ENCODE measurements around the gene MICU1.
"Not testable (repeated sequence)": the region's sequence is repeated elsewhere in the genome, so short reads cannot be mapped to it uniquely, and the experiment has no call there.

Gene MICU1

DNA sequence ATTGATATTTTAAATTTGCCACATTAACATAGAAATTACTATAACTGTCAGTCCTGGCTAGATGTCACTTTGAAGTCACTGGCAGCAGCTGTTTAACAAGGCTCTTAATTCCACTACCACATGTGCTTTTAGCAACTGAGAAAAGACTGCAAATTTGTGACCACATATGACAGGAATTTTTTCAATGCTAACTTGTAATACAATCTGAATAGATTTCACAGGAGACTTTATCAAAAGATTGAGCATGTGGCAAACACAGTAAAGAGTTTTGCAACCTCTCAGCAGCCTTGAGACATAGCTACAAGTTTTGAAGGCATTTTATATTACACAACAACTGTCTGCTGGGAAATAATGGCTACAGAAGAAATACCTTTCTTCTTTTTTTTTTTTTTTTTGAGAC is 73.0 kb downstream of the MICU1 start:
- DNase-seq, result no peak

DNA sequence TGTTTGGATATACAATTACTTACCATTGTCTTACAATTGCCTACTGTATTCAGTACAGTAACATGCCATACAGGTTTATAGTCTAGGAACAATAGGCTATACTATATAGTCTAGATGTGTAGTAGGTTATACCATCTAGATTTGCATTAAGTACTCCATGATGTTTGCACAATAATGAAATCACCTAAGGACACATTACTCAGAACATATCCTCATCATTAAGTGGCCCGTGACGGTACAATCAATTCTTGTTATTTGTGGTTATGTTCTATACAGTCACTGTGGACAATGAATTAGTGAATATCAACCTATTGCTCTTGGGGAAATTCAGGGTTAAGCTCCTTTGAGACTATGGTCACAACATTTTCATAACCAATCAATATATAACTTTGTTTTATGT is 75.6 kb downstream of the MICU1 start:
- no peak for DNase-seq

- DNase-seq, result no peak
These were observed 80.3 kb downstream of the MICU1 start for GRCh38 chr10:72545546-72545945.

DNA sequence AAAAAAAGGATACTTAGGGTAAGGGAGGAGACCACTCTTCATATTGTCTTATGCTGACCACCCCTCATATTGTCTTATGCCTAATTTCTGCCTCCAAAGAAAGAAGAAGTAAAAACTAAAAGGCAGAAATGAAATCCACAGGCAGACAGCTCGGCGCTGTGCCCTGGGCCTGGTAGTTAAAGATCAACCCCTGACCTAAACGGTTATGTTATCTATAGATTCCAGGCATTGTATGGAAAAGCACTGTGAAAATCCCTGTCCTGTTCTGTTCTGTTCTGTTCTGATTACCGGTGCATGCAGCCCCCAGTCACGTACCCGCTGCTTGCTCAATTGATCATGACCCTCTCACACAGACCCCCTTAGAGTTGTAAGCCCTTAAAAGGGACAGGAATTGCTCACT is 82.0 kb downstream of the MICU1 start:
- not testable (repeated sequence) for DNase-seq

DNA sequence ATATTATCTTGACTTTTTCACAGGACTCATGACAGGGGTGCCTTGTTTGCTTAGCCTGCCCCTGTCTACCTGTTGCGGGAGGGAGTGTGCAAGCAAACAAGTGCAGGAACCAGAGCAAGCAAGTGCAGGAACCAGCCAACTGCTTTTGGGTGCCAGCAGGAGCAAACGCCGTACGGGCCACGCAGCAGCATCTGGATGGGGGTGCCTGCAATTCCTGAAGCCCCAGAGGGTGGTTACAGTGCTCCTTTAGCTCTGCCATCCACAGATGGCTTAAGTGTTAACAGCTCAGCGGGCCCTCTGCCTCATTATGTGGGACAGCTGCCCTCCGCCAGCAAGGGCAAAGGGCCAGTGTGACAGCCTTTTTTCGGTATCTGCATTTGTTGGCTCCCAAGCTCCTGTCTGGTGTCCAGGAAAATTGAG is 83.5 kb downstream of the MICU1 start:
- DNase-seq, result no peak

- DNase-seq, result no peak
These were observed 84.5 kb downstream of the MICU1 start for GRCh38 chr10:72541337-72541736.

- DNase-seq, result no peak
These were observed 85.6 kb downstream of the MICU1 start for GRCh38 chr10:72540193-72540807.

GRCh38 chr10:72539137-72539536 is 86.7 kb downstream of the MICU1 start:
- no peak for DNase-seq

DNA sequence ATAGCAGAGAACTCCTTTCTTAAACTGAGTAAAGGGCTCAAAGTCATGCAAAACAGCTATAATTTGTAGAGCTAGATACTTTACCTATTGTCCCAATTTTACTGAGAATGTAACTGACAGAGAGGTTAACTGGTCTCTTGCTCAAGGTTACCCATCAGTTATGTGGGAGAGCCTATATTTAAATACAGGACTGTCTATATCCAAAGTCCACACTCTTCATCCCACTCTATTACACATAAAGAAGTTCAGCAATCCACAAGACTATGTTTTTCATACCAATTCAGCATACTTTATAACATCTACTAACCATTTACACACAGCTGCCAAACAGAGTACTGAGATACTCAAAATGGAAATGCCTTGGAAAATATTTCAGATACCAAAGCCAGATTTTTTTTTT is 100.2 kb downstream of the MICU1 start:
- no peak for DNase-seq

GRCh38 chr10:72525277-72525676 is 100.6 kb downstream of the MICU1 start:
- DNase-seq, result no peak

- DNase-seq, result no peak
These were observed 101.4 kb downstream of the MICU1 start for GRCh38 chr10:72524489-72524888.

DNA sequence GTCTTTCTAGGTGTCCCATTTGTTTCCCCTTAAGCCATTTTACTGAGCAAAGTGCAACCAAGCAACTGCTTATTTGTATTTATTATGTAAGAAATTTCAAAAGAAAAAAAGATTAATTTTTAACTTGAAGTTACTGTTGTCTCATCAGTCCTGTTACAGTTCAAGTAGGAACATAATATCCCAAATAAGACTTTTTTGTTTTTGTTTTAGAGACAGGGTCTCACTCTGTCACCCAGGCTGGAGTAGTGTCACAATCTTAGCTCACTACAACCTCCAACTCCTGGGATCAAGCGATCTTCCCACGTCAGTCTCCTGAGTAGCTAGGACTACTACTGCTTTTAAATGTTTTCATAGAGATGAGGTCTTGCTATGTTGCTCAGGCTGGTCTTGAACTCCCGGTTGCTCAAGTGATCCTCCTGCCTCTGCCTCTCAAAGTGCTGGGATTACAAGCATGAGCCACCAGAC is 101.9 kb downstream of the MICU1 start:
- DNase-seq, result no peak

- no peak for DNase-seq
These were observed 102.8 kb downstream of the MICU1 start for GRCh38 chr10:72523062-72523461.

DNA sequence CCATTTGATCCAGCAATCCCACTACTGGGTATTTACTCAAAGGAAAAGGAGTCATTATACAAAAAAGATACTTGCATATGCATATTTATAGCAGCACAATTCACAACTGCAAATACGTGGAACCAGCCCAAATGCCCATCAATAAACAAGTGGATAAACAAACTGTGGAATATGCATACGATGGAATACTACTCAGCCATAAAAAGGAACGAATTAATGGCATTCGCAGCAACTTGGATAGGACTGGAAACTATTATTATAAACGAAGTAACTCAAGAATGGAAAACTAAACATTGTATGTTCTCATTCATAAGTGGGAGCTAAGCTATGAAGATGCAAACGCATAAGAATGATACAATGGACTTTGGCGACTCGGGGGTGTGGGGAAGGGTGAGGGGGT is 108.6 kb downstream of the MICU1 start:
- no peak for DNase-seq

GRCh38 chr10:72515455-72515854 is 110.4 kb downstream of the MICU1 start:
- DNase-seq, result no peak

GRCh38 chr10:72513910-72514309 is 112.0 kb downstream of the MICU1 start:
- DNase-seq, result no peak

GRCh38 chr10:72511459-72511858 is 114.4 kb downstream of the MICU1 start:
- peak; percentile 38 to 46 for DNase-seq

GRCh38 chr10:72509941-72510340 is 115.9 kb downstream of the MICU1 start:
- DNase-seq, result peak; percentile 73 to 87

DNA sequence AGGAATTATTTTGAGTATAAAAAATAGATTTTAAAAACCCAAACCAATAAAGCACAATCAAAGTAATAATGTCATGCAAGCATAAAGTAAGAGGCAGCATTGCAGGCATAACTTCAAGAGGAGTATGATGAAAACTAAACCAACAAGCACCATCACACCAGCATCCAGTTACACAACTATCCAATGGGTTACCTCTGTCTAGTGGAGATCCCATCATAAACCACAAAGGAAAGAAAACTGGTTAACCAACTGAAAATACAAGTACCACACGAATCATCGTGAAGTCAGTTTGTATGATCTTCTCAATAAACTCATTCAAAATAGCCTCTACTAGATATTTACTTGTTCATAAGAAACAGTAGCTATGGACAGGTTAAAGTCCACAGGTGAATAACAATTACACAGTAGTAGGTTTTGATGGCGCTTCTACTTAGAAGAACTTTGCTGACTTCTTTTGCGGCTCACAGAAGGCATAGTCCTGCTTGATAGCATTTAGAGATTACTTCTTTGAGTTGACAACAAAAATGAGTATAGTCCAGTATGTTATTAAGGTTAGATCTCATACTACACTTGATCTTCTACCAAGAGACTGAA is 116.6 kb downstream of the MICU1 start:
- DNase-seq, result peak; percentile 19 to 34

- no peak for DNase-seq
These were observed 117.8 kb downstream of the MICU1 start for GRCh38 chr10:72508033-72508432.

DNA sequence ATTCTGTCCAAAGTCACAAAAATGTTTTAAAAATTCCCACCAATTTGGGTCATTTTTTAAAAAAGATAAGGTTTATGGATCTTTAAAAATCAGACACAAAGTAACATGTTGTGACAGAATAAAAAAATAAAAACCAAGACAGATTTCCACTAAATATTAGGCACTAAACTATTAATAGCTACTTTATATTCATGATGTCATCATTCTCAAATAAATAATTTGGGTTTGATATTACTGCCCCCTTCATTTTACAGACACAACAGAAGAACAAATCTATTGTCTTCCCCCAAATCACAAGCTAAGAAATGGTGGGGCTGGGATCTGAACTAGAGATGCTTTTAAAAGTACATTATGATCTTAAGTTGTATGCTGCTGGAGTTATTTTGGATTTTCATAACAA is 119.4 kb downstream of the MICU1 start:
- DNase-seq, result no peak

DNA sequence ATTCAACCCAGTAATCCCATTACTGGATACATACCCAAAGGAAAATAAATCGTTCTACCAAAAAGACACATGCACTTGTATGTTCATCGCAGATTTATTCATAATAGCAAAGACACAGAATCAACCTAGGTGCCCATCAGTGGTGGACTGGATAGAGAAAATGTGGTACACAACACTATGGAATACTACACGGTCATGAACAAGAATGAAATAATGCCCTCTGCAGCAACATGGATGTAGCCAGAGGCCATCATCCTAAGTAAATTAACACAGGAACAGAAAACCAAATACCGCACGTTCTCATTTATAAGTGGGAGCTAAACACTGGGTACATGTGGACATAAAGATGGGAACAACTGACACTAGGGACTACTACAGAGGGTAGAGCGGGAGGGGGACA is 120.4 kb downstream of the MICU1 start:
- DNase-seq, result no peak

DNA sequence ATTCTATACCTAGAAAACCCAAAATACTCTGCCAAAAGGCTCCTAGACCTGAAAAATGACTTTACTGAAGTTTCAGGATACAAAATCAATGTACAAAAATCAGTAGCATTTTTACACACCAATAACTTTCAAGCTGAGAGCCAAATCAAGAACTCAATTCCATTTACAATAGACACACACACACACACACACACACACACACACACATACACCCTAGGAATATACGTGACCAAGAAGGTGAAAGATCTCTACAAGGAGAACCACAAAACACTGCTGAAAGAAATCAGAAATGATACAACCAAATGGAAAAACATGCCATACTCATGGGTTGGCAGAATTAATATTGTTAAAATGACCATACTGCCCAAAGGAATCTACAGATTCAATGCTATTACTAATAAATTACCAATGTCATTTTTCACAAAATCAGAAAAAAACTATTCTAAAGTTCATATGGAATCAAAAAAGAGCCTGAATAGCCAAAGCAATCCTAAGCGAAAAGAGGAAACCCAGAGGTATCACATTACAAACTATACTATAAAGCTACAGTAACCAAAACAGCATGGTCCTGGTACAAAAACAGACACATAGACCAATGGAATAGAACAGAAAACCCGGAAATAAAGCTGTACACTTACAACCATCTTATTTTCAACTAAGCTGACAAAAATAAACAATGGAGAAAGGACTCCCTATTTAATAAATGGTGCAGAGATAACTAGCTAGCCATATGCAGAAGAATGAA is 122.0 kb downstream of the MICU1 start:
- DNase-seq, result no peak

- DNase-seq, result peak; percentile 8 to 30
These were observed 122.6 kb downstream of the MICU1 start for GRCh38 chr10:72503241-72503640.
